ENCODE measurements around the gene LAMB4. TPM values are rescaled to one million over a fixed set of nuclear protein-coding genes. Genes with fewer than 3 reads are reported as not detected.
A peak's percentile ranks its signal among the peaks of the same experiment; 100 is the strongest.

Gene LAMB4
- total RNA-seq, 4 donors from 2014 or later: 0.75 to 2.6 (median 1.7) TPM; not detected in 1

DNA sequence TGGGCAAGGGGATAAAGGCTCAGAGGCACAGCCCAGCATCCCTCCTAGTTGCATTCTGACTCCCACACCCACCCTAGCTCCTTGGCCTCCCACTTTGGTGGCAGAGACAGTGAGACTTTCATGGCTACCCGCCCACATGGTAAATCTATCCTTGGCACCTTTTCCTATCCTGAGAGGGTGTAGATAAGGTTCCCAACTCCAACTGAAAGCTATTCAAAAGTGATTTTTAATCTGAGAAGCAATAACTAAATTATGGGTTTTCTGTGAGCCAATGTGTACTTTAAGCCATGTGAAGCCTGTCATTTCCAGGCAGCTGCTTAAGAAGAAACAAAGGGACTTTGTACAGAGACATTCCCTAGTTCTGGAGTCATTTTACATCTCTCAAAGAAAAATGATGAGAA lies 136.3 kb downstream of the LAMB4 start:
- Histone ChIP-seq H3K9me3 (no peaks in the 10 kb centered on the region), H3K27ac (replicated peaks in 1 of 4) (peak overlapping the region; percentile 50 to 90 (median 82)), H3K4me1 (peaks cover 27 to 93% (median 82%) of the 10 kb centered on the region in 4 donors), H3K36me3 (peaks cover 10 to 69% (median 35%) of the 10 kb centered on the region in 4 donors), H3K27me3 (no peaks in the 10 kb centered on the region), H3K4me3 (no peak overlapping the region)
- no peak for DNase-seq (ENCODE audit: extremely low spot score)
- WGBS: 69% methylated on average over 1 of the region's 1 CpG
- intact Hi-C loops (cut with DNase I): no loop called here
- TF ChIP-seq CTCF (IDR thresholded peaks at IDR 0.05) (no peak), EP300 (IDR thresholded peaks at IDR 0.05) (no peak), POLR2A (IDR thresholded peaks at IDR 0.05; ENCODE audit: low read depth) (no peak), POLR2AphosphoS5 (IDR thresholded peaks at IDR 0.05) (no peak)

GRCh38 chr7:107989618-107990373 lies 140.4 kb downstream of the LAMB4 start:
- intact Hi-C loops (cut with DNase I): no loop called here
- H3K27ac ChIP-seq (replicated peaks in 1 of 4): peak overlapping the region; percentile 47 to 67 (median 60)
- peaks cover 18 to 87% (median 57%) of the 10 kb centered on the region in 4 donors for H3K36me3 ChIP-seq
- no peak for DNase-seq (ENCODE audit: extremely low spot score)
- no peaks in the 10 kb centered on the region for H3K9me3 ChIP-seq
- whole genome bisulfite sequencing: 68% methylated on average over 9 of the region's 9 CpGs
- TF ChIP-seq POLR2A (IDR thresholded peaks at IDR 0.05; ENCODE audit: low read depth) (no peak), POLR2AphosphoS5 (IDR thresholded peaks at IDR 0.05) (peak in 1 of 2 donors; percentile 31), CTCF (IDR thresholded peaks at IDR 0.05) (no peak)
- no peak overlapping the region for H3K4me3 ChIP-seq
- H3K27me3 ChIP-seq: no peaks in the 10 kb centered on the region
- peaks cover 16 to 67% (median 51%) of the 10 kb centered on the region in 4 donors for H3K4me1 ChIP-seq

DNA sequence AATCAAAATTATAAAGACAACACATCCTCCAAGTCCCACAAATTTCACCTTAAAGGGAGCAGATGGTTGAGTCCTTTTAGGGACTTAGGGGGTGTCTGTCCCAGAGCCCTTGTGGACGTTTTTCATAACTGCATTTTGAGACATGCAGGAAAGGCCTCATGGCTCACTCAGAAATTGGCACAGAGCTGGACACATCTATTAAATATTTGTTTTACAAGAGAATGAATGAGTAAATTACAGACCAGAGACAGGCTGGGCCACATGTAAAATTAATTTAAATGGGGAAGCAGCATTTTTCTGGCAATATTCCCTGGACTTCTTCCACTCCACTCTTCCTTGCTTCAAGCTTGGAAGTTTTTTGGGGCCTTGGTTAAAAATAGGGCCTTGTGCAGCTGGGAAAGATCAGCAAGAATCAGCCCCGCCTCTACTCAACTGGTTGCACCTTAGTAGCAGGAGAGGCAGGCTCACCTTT lies 147.2 kb downstream of the LAMB4 start:
- Histone ChIP-seq H3K27me3 (no peaks in the 10 kb centered on the region), H3K9me3 (no peaks in the 10 kb centered on the region), H3K4me1 (peaks cover 10 to 70% (median 59%) of the 10 kb centered on the region in 4 donors), H3K27ac (replicated peaks in 1 of 4) (peak overlapping the region; percentile 58 to 73 (median 68)), H3K4me3 (no peak overlapping the region), H3K36me3 (peaks cover 9 to 72% (median 55%) of the 10 kb centered on the region in 4 donors)
- intact Hi-C loops (cut with DNase I): loop anchor here (5.0 kb wide), 1 partner anchor 66 kb away; no protein-coding TSS in a partner anchor
- TF ChIP-seq POLR2AphosphoS5 (IDR thresholded peaks at IDR 0.05): peak; percentile 45 to 49
- no peak for TF ChIP-seq EP300 (IDR thresholded peaks at IDR 0.05)
- TF ChIP-seq CTCF (IDR thresholded peaks at IDR 0.05): peak; percentile 9 to 61 (median 23)
- TF ChIP-seq POLR2A (IDR thresholded peaks at IDR 0.05; ENCODE audit: low read depth): no peak
- 23% methylated on average over 2 of the region's 2 CpGs for WGBS
- no peak for DNase-seq (ENCODE audit: extremely low spot score)

DNA sequence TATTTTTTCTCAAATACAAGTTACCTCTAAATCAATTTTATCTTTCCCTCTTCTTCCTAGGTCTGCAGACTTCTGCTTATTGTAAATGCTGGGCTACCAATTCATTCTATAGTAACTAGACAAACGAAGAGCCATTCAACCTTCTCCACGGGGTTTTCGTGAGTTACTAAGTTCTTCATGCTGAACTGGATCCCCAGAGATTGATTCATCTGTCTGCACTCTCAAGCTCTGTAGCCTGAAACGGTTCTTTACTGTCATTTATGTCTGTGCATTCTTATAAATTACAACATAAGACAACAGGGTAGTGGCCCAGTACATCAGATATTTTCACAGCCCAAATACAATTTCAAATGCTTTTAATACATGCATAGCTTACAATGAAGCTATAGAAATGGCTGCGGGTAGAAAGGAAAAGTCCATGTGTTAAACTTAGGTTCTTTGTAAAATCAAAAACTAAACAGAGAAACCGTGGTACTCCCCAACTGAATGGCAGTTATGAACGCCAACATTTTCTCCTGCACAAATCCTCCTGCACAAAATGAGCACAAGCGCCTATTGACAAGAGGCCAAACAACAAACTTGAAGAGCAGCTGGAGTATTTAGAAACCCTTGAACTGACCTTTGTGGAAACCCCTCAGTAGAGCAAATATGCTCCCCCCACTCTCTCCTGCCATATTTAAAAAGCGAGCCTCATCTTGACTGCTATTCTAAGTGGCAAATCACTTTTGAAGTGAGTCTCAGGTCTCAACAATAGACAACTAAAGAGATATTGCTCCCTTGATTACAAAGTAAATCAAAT lies 147.9 kb downstream of the LAMB4 start:
- no peak for DNase-seq (ENCODE audit: extremely low spot score)
- H3K4me3 ChIP-seq: no peak overlapping the region
- peaks cover 10 to 73% (median 59%) of the 10 kb centered on the region in 4 donors for H3K4me1 ChIP-seq
- H3K27ac ChIP-seq (replicated peaks in 1 of 4): peak overlapping the region; percentile 58 to 73 (median 68)
- H3K36me3 ChIP-seq: peaks cover 15 to 72% (median 55%) of the 10 kb centered on the region in 4 donors
- H3K9me3 ChIP-seq: no peaks in the 10 kb centered on the region
- 54% methylated on average over 9 of the region's 9 CpGs for WGBS
- no peaks in the 10 kb centered on the region for H3K27me3 ChIP-seq
- TF ChIP-seq POLR2AphosphoS5 (IDR thresholded peaks at IDR 0.05) (no peak), POLR2A (IDR thresholded peaks at IDR 0.05; ENCODE audit: low read depth) (no peak), CTCF (IDR thresholded peaks at IDR 0.05) (no peak), EP300 (IDR thresholded peaks at IDR 0.05) (no peak)
- intact Hi-C loops (cut with DNase I): loop anchor here (5.0 kb wide), 1 partner anchor 65 kb away; no protein-coding TSS in a partner anchor

Data from esophagus muscularis mucosa (tissue), 4 donors.